ENCODE measurements around the gene ENOX1. TPM values are rescaled to one million over a fixed set of nuclear protein-coding genes. Genes with fewer than 3 reads are reported as not detected.

Gene ENOX1
- total and polyA plus RNA-seq, 2 of the 13 experiments (the other 11 are each of a cell fraction or from before 2014, with no cell fraction given) = not detected

GRCh38 chr13:43785261-43785649, 1.5 kb downstream of the ENOX1 start:
- no peaks in the 10 kb centered on the region for H3K36me3 ChIP-seq (replicated peaks in 1 of 2; ENCODE audit: control insufficient read depth in 1 of 2, insufficient read depth in 2 of 2, low read length in 2 of 2)
- 58% methylated on average over 10 of the region's 10 CpGs for WGBS (ENCODE audit: low lambda C conversion rate)
- no TSS peak for BruUV-seq (replicated peaks)
- no peak for TF ChIP-seq XRCC5 (optimal IDR thresholded peaks at IDR 0.05; ENCODE audit: low read length)
- no peak for TF ChIP-seq HNRNPK (IDR thresholded peaks at IDR 0.05; ENCODE audit: low read depth, low read length, poor library complexity, severe bottlenecking)
- TF ChIP-seq ZNF891 (CRISPR knock-in tag; IDR thresholded peaks at IDR 0.05) = no peak
- no peak for TF ChIP-seq ATM (IDR thresholded peaks at IDR 0.05; ENCODE audit: borderline replicate concordance)
- no peak for TF ChIP-seq ZSCAN25 (CRISPR knock-in tag; IDR thresholded peaks at IDR 0.05)
- no peak for TF ChIP-seq MNT (IDR thresholded peaks at IDR 0.05)
- H3K27me3 ChIP-seq (ENCODE audit: control insufficient read depth in 1 of 2, insufficient read depth in 2 of 2, low read length in 2 of 2) = peaks cover 2 to 42% of the 10 kb centered on the region in 2 experiments; a peak in 4 of 5 replicates
- H3K27ac ChIP-seq (ENCODE audit: extremely low read length, insufficient read depth, low read length) = no peak overlapping the region
- no peak overlapping the region for H3K4me3 ChIP-seq (replicated peaks in 1 of 3; ENCODE audit: insufficient read depth in 1 of 3, low read depth in 2 of 3, low read length in 3 of 3)
- H3K9ac ChIP-seq (ENCODE audit: insufficient read depth, low read depth, low read length) = no peak overlapping the region
- POLR2A ChIA-PET = no interaction called here
- CTCF ChIA-PET (ENCODE audit: low intra/inter-chr PET ratio, low total read pairs) = no interaction called here
- H3K9me3 ChIP-seq (ENCODE audit: low read length) = no peaks in the 10 kb centered on the region
- no peak overlapping the region for H3K4me2 ChIP-seq (ENCODE audit: low read depth, low read length)
- FAIRE-seq (no peak), DNase-seq (ENCODE audit: low spot score) (no peak), ATAC-seq (no peak)
- H4K20me1 ChIP-seq (ENCODE audit: insufficient read depth, low read length) = no peaks in the 10 kb centered on the region
- in situ Hi-C loops (cut with HindIII; ENCODE audit: extremely low pct_ligation_motif_present, low pct_unique_long_range_greater_than_20kb) (loop anchor here (25.0 kb wide), 1 partner anchor 473 kb away; no protein-coding TSS in a partner anchor), intact Hi-C loops (cut with micrococcal nuclease; ENCODE audit: unreplicated experiment) (no loop called here)
- no peak overlapping the region for H2AFZ ChIP-seq (ENCODE audit: low read length)
- peaks cover 7% of the 10 kb centered on the region; the same call in 1 of the 2 replicates for H3K4me1 ChIP-seq (ENCODE audit: insufficient read depth, low read length)
- no peaks in the 10 kb centered on the region for H3K79me2 ChIP-seq (ENCODE audit: insufficient read depth, low read length)

GRCh38 chr13:43784496-43784895, 2.3 kb downstream of the ENOX1 start:
- Histone ChIP-seq H3K27me3 (ENCODE audit: control insufficient read depth in 1 of 2, insufficient read depth in 2 of 2, low read length in 2 of 2) (peaks cover 2 to 39% of the 10 kb centered on the region in 2 experiments; a peak in 4 of 5 replicates), H3K4me3 (replicated peaks in 1 of 3; ENCODE audit: insufficient read depth in 1 of 3, low read depth in 2 of 3, low read length in 3 of 3) (no peak overlapping the region), H3K27ac (ENCODE audit: extremely low read length, insufficient read depth, low read length) (no peak overlapping the region), H3K79me2 (ENCODE audit: insufficient read depth, low read length) (no peaks in the 10 kb centered on the region), H2AFZ (ENCODE audit: low read length) (no peak overlapping the region), H4K20me1 (ENCODE audit: insufficient read depth, low read length) (no peaks in the 10 kb centered on the region), H3K4me2 (ENCODE audit: low read depth, low read length) (no peak overlapping the region), H3K9me3 (ENCODE audit: low read length) (no peaks in the 10 kb centered on the region), H3K9ac (ENCODE audit: insufficient read depth, low read depth, low read length) (no peak overlapping the region), H3K4me1 (ENCODE audit: insufficient read depth, low read length) (peaks cover 7% of the 10 kb centered on the region; the same call in 1 of the 2 replicates), H3K36me3 (replicated peaks in 1 of 2; ENCODE audit: control insufficient read depth in 1 of 2, insufficient read depth in 2 of 2, low read length in 2 of 2) (no peaks in the 10 kb centered on the region)
- ATAC-seq (no peak), DNase-seq (ENCODE audit: low spot score) (no peak), FAIRE-seq (no peak)
- no TSS peak for BruUV-seq (replicated peaks)
- ChIA-PET CTCF (ENCODE audit: low intra/inter-chr PET ratio, low total read pairs) (no interaction called here), POLR2A (no interaction called here)
- 0% methylated on average over 1 of the region's 1 CpG for WGBS (ENCODE audit: low lambda C conversion rate)
- intact Hi-C loops (cut with micrococcal nuclease; ENCODE audit: unreplicated experiment) = no loop called here
- TF ChIP-seq ZNF235 (CRISPR knock-in tag; IDR thresholded peaks at IDR 0.05; ENCODE audit: borderline replicate concordance) (no peak), ZBTB1 (CRISPR knock-in tag; IDR thresholded peaks at IDR 0.05; ENCODE audit: borderline replicate concordance) (no peak), ZNF510 (CRISPR knock-in tag; IDR thresholded peaks at IDR 0.05; ENCODE audit: low read depth) (no peak), GMEB1 (CRISPR knock-in tag; IDR thresholded peaks at IDR 0.05; ENCODE audit: borderline replicate concordance) (no peak)
- in situ Hi-C loops (cut with HindIII; ENCODE audit: extremely low pct_ligation_motif_present, low pct_unique_long_range_greater_than_20kb) = loop anchor here (25.0 kb wide), 1 partner anchor 472 kb away; no protein-coding TSS in a partner anchor

Data from HepG2 (cell line).